Esophagus squamous epithelium (tissue), 4 donors: ENCODE data around the gene TRIM73.
"Not testable (repeated sequence)": the region's sequence is repeated elsewhere in the genome, so short reads cannot be mapped to it uniquely, and the experiment has no call there.

ENCODE experiments used
- POLR2A ChIP-seq, 4 donors: fragments of 450-650 bp; IDR thresholded peaks; one replicate each; pipeline ENCODE4 v1.6.1; 2017; ENCODE audit warnings: antibody characterized with exemption in 4 of 4, mild to moderate bottlenecking in 4 of 4, moderate library complexity in 3 of 4
- TF ChIP-seq, protein P1 (sequence below), 6 experiments: fragments of 450-650 bp in 4 of 6; fragments of 200-600 bp in 2 of 6; sonication (generic) in 2 of 6; IDR thresholded peaks; one replicate each; pipeline ENCODE4 v1.5.1; 2016 to 2019; ENCODE audit warnings: antibody characterized with exemption in 6 of 6, mild to moderate bottlenecking in 4 of 6, moderate library complexity in 4 of 6

DNA sequence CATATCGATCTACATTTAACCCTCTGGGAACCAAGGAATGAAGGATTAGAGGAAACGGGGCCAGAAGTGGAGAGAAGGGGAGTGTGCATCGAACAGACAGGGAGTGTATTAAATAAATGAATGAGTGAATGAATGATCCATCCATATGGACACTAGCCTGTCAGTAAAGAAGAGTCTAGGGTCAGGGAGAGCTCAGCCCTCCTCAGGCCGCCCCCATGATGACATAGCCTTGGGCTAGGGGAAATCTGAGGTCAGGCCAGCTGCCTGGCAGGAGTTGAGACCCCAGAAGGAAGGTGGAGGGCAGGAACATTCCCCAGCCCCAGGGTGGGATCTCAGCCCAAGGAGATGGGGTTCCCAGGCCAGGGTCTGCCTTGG lies 21.3 kb upstream of the TRIM73 start:
- TF ChIP-seq, protein P1, sequence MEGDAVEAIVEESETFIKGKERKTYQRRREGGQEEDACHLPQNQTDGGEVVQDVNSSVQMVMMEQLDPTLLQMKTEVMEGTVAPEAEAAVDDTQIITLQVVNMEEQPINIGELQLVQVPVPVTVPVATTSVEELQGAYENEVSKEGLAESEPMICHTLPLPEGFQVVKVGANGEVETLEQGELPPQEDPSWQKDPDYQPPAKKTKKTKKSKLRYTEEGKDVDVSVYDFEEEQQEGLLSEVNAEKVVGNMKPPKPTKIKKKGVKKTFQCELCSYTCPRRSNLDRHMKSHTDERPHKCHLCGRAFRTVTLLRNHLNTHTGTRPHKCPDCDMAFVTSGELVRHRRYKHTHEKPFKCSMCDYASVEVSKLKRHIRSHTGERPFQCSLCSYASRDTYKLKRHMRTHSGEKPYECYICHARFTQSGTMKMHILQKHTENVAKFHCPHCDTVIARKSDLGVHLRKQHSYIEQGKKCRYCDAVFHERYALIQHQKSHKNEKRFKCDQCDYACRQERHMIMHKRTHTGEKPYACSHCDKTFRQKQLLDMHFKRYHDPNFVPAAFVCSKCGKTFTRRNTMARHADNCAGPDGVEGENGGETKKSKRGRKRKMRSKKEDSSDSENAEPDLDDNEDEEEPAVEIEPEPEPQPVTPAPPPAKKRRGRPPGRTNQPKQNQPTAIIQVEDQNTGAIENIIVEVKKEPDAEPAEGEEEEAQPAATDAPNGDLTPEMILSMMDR (IDR thresholded peaks at IDR 0.05): not testable (repeated sequence)
- TF ChIP-seq POLR2A (IDR thresholded peaks at IDR 0.05): not testable (repeated sequence)
